K562 (cell line): ENCODE data around the gene MED15. TPM values are rescaled to one million over a fixed set of nuclear protein-coding genes. Genes with fewer than 3 reads are reported as not detected.

Experiments
- BACH1 ChIP-seq: fragments of 200-800 bp; sonication (Bioruptor generic); IDR thresholded peaks from 2 replicates; pipeline ENCODE4 v1.6.1; 2016; ENCODE audit warnings: missing genetic modification characterization, missing compliant biosample characterization
- BHLHE40 ChIP-seq: IDR thresholded peaks from 2 replicates; pipeline ENCODE4 v1.6.1; 2011; ENCODE audit warnings: low read length, improper control_type of control experiment
- COPS2 ChIP-seq: fragments of 450-650 bp; conservative IDR thresholded peaks from 2 replicates; pipeline ENCODE4 v1.6.1; 2016; ENCODE audit warnings: mild to moderate bottlenecking, moderate library complexity
- E2F8 ChIP-seq: fragments of 450-650 bp; IDR thresholded peaks from 2 replicates; pipeline ENCODE4 v1.7.1; 2018; ENCODE audit warnings: mild to moderate bottlenecking, low read depth; ENCODE audit not compliant: partially characterized antibody
- EP300 ChIP-seq: IDR thresholded peaks from 2 replicates; pipeline ENCODE4 v1.6.1; 2012; ENCODE audit warnings: low read length, improper control_type of control experiment
- FOXK1 ChIP-seq: sonication (generic); formaldehyde crosslinking; IDR thresholded peaks from 2 replicates; pipeline ENCODE4 v1.8.0; 2022; ENCODE audit warnings: missing genetic modification reagents, mild to moderate bottlenecking, borderline replicate concordance
- HNRNPK ChIP-seq: fragments of 200-400 bp; formaldehyde crosslinking; IDR thresholded peaks from one replicate; pipeline ENCODE4 v1.6.1; 2018; ENCODE audit warnings: mild to moderate bottlenecking, low read depth, low read length; ENCODE audit not compliant: poor library complexity, severe bottlenecking
- MAX ChIP-seq: sonication (generic); formaldehyde crosslinking; IDR thresholded peaks from 2 replicates; pipeline ENCODE4 v1.9.0; 2022; ENCODE audit warnings: mild to moderate bottlenecking, missing genetic modification reagents
- NR1H2 ChIP-seq: sonication (generic); formaldehyde crosslinking; IDR thresholded peaks from 2 replicates; pipeline ENCODE4 v1.4.0; 2020; ENCODE audit warnings: mild to moderate bottlenecking, missing genetic modification reagents
- NR2C1 ChIP-seq, 2 experiments: fragments of 450-650 bp; IDR thresholded peaks; 2 replicates each; pipeline ENCODE4 v1.6.1; 2017; ENCODE audit warnings: mild to moderate bottlenecking in 2 of 2, antibody characterized with exemption in 1 of 2, inconsistent platforms in 1 of 2, missing compliant biosample characterization in 1 of 2, missing genetic modification characterization in 1 of 2
- PRPF4 ChIP-seq: fragments of 200-400 bp; formaldehyde crosslinking; IDR thresholded peaks from one replicate; pipeline ENCODE4 v1.6.1; 2017; ENCODE audit warnings: low read length, low read depth, mild to moderate bottlenecking; ENCODE audit not compliant: insufficient read depth, poor library complexity, severe bottlenecking
- RBM14 ChIP-seq: fragments of 200-400 bp; formaldehyde crosslinking; IDR thresholded peaks from 2 replicates; pipeline ENCODE4 v1.6.1; 2018; ENCODE audit warnings: low read depth, mild to moderate bottlenecking, low read length, moderate library complexity, borderline replicate concordance; ENCODE audit not compliant: insufficient read depth
- SMARCC2 ChIP-seq: fragments of 450-650 bp; IDR thresholded peaks from 2 replicates; pipeline ENCODE4 v1.6.1; 2017; ENCODE audit warnings: antibody characterized with exemption, moderate library complexity, mild to moderate bottlenecking, low read depth
- TCF15 ChIP-seq: fragments of 250-450 bp; sonication (Bioruptor Pico); IDR thresholded peaks from 2 replicates; pipeline ENCODE4 v1.8.0; 2022; ENCODE audit warnings: moderate library complexity, mild to moderate bottlenecking, inconsistent platforms
- ZBTB12 ChIP-seq: fragments of 250-450 bp; sonication (Bioruptor Pico); IDR thresholded peaks from 2 replicates; pipeline ENCODE4 v1.4.0; 2020
- ZBTB8A ChIP-seq: fragments of 450-650 bp; IDR thresholded peaks from 2 replicates; pipeline ENCODE4 v1.6.1; 2018; ENCODE audit warnings: mild to moderate bottlenecking, moderate library complexity; ENCODE audit not compliant: partially characterized antibody
- ZNF395 ChIP-seq: fragments of 200-800 bp; sonication (Bioruptor generic); IDR thresholded peaks from 2 replicates; pipeline ENCODE4 v1.6.1; 2017; ENCODE audit warnings: missing genetic modification characterization, missing compliant biosample characterization
- ZNF584 ChIP-seq: fragments of 200-800 bp; sonication (Bioruptor generic); IDR thresholded peaks from 2 replicates; pipeline ENCODE4 v1.6.1; 2016; ENCODE audit warnings: low read depth, mild to moderate bottlenecking, missing genetic modification characterization, missing compliant biosample characterization
- polyA plus RNA-seq, 8 experiments: library from polyadenylated mRNA; depleted of rRNA in 4 of 8; stranded (reverse) in 5 of 8; unstranded in 3 of 8; fragments of >200 nt; fragmentation: Nextera tagmentation in 2 of 8; fragmentation: Illumina TruSeq in 1 of 8; extraction: Ambion mirVana in 2 of 8; extraction: Trizol in 1 of 8; gene quantifications; 2 replicates each; pipeline versions ENCODE4 v1.2.1 to v1.2.3, GENCODE V29; 2011 to 2014; ENCODE audit warnings: inconsistent platforms in 1 of 8, missing spikeins in 1 of 8
- total RNA-seq, 7 experiments: library from RNA; depleted of rRNA in 6 of 7; stranded (reverse); fragments of >200 nt in 6 of 7; fragmentation: Illumina TruSeq in 2 of 7; extraction: Trizol in 2 of 7; gene quantifications; 2 replicates each; pipeline versions ENCODE4 v1.2.1 to v1.2.3, GENCODE V29; 2011 to 2021; ENCODE audit warnings: low replicate concordance in 1 of 7

MED15 gene
- total and polyA plus RNA-seq, 9 of the 15 experiments (the other 6 are each of a cell fraction or from before 2014, with no cell fraction given): 4.0 to 271 (median 60.1) TPM

GRCh38 chr22:20615021-20615420 is 107.6 kb downstream of the MED15 start (continued):
- TF ChIP-seq ZNF395 (CRISPR knock-in tag) (0 out of 2 replicates have a peak, but pooled peaks have one; percentile 18), EP300 (peak; percentile 70), FOXK1 (CRISPR knock-in tag) (no peak), BHLHE40 (peak; percentile 79), RBM14 (no peak), E2F8 (no peak), TCF15 (CRISPR knock-in tag) (no peak), BACH1 (tag) (no peak), ZBTB8A (no peak), COPS2 (no peak), MAX (CRISPR knock-in tag) (no peak), NR1H2 (CRISPR knock-in tag) (no peak), NR2C1 (IDR thresholded peaks at IDR 0.05) (no peak), NR2C1 (tag; IDR thresholded peaks at IDR 0.05) (no peak), ZBTB12 (CRISPR knock-in tag) (no peak), HNRNPK (no peak), PRPF4 (no peak), SMARCC2 (no peak), ZNF584 (peak; percentile 81; the same call in 1 of the 2 replicates)
